ELR (cell line): ENCODE results near the gene MTARC2.

ENCODE experiments used
- DNase-seq: peaks from one replicate; pipeline ENCODE4 v3.0.0-alpha.2; 2015; ENCODE audit warnings: low read depth

MTARC2 gene

DNA sequence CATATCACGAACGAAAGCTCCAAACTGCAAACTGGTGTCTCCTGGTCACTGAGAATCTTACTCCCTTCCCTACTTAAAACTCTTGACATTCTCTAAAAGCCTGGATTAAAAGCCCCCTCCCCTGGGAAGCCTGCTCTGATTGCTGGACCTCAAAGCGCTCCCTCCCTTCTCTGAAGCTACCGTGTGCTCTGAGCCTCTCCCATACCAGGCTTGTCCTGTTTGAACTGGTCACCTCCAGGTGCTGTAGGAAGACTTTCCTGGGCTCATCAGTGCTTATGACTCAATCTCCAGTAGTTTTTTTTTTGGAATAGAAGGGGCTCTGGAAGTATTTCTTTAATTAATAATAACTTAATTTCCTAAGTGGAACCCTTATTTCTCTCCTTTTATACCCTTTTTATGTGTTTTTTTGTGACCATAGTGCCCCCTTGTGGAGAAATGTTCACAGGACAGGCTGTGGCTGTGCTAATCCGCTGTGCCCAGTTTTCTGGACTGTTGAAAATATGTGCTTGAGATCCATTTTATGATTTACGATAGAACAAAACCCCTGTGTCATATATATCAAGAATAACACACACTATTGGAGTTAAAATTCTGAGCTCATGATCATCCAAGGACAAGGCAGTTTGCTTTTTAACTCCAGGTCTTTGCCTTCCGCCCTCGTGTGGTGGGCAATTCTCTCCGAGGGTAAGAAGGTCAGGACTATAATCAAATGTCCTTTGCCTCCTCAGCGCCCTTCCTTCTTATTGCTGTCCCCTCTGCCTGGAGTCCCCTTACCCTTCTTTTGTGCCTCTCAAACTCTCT, 55.5 kb downstream of the MTARC2 start:
- DNase-seq, result peak; percentile 47

GRCh38 chr1:220804202-220804586, 56.1 kb downstream of the MTARC2 start:
- DNase-seq, result no peak

GRCh38 chr1:220806408-220806807, 58.3 kb downstream of the MTARC2 start:
- no peak for DNase-seq

GRCh38 chr1:220807726-220808125, 59.6 kb downstream of the MTARC2 start:
- DNase-seq, result no peak

DNA sequence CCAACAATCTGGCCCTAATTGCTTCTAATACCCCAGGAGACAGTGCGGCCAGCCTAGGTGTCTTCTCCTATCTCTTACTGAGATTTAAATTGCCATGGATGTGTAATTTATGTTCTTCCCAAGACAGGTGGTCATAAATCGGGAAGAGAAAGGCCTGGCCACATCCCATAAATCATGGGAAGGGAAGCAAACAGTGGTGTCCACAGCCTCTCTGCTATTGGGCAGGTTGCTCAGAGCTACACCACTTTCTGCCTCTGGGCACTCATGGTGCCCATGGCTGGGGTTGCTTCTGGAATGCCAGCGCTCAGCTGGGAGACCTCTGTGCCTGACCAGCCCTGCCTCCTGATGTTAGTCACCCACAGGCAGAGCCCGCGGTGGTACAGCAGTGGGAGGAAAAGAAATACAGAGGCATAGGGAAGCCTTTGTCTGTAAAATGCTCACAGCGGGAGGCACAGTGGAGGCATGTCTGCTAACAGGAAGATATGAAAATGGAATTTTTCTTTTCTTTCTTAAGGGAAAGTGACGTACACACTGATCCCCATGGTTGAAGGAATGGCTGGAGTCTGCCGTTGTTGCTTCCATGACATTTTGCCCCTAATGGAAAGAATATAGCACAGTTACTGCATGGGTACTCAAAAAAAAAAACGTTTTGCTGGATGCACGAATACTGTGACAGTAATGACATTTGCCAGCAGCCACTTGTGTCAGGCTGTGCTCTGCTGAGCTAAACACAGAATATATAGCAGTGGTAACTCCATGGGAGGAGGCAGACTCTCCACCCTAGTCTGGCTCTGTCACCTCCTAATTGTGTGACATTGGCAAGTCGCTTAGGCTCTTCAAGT, 60.4 kb downstream of the MTARC2 start:
- no peak for DNase-seq

GRCh38 chr1:220809187-220809550, 61.0 kb downstream of the MTARC2 start:
- no peak for DNase-seq

- no peak for DNase-seq
These were observed 61.6 kb downstream of the MTARC2 start for GRCh38 chr1:220809704-220810103.

GRCh38 chr1:220810179-220810653, 62.1 kb downstream of the MTARC2 start:
- DNase-seq, result peak; percentile 85

DNA sequence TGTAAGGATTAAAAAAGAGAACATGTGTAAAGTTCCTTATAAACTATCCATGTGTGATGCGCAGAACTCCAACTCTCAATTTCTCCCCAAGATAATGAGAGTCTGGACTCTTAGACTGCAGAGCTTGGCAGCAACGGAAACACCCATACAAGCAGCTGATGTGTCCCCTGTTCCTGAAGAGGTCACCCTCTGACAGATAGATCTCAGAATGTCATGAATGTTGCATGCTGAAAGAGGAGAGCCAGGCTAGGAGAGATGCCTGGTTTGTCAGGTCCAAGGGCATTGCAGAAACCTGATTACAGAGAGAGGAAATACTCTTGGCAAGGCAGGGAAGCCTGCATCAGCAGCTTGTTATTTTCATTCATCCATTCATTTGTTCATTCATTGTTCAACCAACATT, 62.8 kb downstream of the MTARC2 start:
- DNase-seq, result no peak

DNA sequence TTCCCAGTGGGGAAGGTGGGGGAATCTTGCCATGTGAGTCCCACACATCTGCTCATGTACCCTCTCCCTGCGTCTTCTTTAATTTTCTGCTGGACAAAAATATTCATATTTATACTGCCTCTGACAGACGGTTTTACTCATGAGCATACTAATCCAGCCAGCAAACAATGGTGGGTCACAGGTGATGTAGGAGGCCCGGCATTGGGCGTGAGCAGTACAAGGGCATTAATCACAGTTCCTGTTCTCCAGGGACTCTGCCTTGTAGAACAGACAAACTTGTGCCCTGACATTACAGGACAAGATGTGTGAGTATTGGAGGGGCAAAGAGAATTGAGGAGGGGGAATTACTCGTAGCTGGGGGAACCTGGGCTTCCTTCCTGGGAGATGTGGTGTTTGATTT, 63.6 kb downstream of the MTARC2 start:
- no peak for DNase-seq

DNA sequence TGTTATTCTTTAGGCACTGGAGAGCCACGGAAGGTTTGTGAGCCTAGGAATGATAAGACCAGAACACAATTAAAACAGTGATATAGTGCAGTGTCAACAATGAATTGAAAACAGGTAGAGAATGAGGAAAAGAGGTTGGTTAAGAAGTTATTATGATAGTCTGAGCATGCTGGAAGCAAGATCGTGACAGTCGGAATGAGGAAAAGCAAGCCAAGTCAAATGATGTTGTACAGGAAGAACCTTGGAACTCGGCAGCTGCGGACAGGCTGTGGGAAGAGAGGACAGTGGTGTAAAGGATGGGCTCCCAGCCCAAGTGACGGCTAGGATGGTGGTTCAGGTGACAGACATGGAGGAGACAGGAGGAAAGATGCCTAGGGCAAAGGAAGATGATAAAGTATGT, 64.2 kb downstream of the MTARC2 start:
- no peak for DNase-seq

DNA sequence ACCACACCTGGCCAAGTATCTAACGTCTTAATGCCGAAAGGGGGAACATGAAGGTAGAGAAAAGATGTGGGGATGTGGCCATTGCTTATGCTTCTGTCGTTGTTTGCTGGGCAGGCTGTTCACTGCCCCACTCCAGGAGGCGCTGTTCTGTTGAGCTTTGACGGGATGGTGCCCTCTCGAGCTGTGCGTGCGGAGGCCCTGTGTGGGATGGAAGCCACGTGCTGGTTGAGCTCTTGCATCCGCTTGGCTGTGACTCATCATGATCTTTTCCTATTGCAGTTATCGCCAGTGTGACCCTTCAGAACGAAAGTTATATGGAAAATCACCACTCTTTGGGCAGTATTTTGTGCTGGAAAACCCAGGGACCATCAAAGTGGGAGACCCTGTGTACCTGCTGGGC, 64.9 kb downstream of the MTARC2 start:
- no peak for DNase-seq

DNA sequence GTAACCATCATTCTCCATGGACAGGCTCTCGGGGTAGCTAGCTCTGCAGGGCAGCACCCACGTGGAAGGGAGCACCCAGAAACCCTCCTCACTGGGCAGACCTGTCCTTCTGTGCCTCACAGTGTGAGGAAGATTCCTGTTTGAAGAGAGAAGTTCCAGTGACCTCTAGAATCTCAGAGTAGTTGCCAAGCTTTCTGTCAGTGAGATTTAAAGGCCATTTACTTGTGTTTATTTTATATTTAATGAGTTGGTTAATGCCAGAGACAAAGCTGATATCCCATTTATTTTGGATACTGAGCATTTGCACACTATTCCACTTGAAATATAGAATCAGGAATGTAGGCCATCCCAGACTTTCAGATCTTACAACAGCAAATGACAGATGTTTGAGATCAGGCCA, 67.3 kb downstream of the MTARC2 start:
- DNase-seq, result no peak

GRCh38 chr1:220817907-220818306, 69.8 kb downstream of the MTARC2 start:
- DNase-seq, result peak; percentile 46

DNA sequence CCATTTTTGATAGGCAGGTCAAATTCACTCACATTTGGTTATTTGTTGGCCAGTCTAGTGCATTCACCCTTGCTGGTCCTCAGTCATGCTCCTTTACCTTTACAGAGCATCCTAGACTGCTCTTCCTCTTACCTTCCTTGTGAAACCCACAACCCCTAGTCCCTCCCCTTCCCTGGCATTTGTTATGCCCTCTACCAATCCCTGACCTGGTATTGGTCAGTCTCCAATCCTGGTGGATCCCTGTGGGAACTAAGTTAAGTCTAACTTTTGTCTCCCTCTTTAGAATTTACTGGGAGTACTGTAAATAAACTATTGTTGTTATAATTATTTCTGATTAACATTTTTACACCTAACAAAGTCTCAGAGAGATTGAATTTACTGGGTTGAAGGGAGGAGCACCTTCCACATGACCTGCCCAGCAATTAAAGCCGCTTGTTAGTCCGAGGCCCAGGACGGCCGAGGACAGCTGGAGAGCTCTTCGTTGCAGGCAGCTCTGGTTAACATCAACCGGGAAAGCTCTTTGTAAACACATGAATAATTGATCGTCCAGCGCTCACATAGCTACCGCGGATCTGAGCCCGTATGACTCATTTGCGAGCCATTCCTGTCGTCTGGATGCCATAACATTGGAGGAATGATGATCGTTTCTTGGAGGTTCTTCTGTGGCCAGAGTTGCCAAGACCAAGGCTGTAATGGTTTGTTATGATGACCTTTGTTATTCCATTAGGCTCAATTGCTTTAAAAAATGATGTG, 70.5 kb downstream of the MTARC2 start:
- DNase-seq, result peak; percentile 95

- DNase-seq, result no peak
These were observed 71.4 kb downstream of the MTARC2 start for GRCh38 chr1:220819467-220820026.

- DNase-seq, result no peak
These were observed 76.2 kb downstream of the MTARC2 start for GRCh38 chr1:220824031-220824989.

DNA sequence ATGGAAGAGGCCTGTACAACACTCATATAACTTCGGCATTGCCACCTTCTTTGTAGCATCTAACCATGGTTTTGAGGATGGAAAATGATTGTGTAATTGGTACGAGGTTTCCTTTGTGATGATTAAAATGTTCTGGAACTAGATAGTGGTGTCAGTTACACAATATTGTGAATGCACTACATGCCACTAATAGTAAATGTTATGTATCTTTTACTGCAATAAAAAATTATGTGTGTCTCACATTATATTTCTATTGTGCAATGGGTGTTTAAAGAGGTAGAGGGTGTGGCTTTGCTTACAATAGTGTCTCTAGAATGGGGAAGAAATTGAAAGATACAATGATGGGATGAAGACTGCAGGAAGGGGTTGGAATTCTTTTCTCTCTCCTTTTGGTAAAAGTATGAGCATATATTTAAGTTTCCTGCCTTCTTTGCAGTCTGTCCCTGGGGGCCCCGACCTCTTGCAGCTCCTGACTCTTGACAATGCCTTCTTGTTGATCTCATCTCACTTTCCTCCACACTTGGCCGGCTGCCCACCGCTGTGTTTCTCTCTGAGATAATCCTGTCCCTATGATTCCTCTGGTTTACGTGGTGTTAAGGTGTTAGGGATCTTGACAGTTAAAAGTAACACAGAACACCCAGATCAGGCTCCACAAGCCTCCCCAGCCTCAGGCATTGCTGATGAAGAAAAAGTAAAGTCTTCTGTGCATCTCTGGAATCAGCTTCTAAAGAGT, 77.9 kb downstream of the MTARC2 start:
- DNase-seq, result no peak

- no peak for DNase-seq
These were observed 78.6 kb downstream of the MTARC2 start for GRCh38 chr1:220826729-220827128.

GRCh38 chr1:220827445-220828178, 79.5 kb downstream of the MTARC2 start:
- DNase-seq, result no peak
